Left ventricle myocardium inferior (tissue), 1 donor: ENCODE results near the gene AUTS2. TPM values are rescaled to one million over a fixed set of nuclear protein-coding genes. Genes with fewer than 3 reads are reported as not detected.

ENCODE experiments used
- DNase-seq: peaks from one replicate; pipeline ENCODE4 v3.0.0-alpha.2; 2020
- H3K27ac ChIP-seq: fragments of 200-600 bp; replicated peaks from 2 replicates; pipeline ENCODE4 v1.8.0; 2021
- H3K27me3 ChIP-seq: fragments of 200-600 bp; 2 replicates; pipeline ENCODE4 v1.8.0; 2021; ENCODE audit warnings: low read depth
- H3K36me3 ChIP-seq: fragments of 200-600 bp; 2 replicates; pipeline ENCODE4 v1.8.0; 2021
- H3K4me1 ChIP-seq: fragments of 200-600 bp; 2 replicates; pipeline ENCODE4 v1.8.0; 2021
- H3K4me3 ChIP-seq: fragments of 200-600 bp; 2 replicates; pipeline ENCODE4 v1.8.0; 2021; ENCODE audit warnings: mild to moderate bottlenecking, moderate library complexity
- H3K9me3 ChIP-seq: fragments of 200-600 bp; replicated peaks from 2 replicates; pipeline ENCODE4 v1.8.0; 2021
- CTCF ChIP-seq: fragments of 200-600 bp; IDR thresholded peaks from 2 replicates; pipeline ENCODE4 v1.8.0; 2021; ENCODE audit warnings: antibody characterized with exemption, mild to moderate bottlenecking, borderline replicate concordance
- intact Hi-C: fragments of 100-400 bp; cut with micrococcal nuclease; formaldehyde crosslinking; loops from one replicate; pipeline ENCODE4 v1.11.0; 2022
- total RNA-seq: library from RNA; stranded (reverse); fragmentation: NEBNext Ultra II Directional; extraction: Animal tissue kit (Norgen Biotek cat#: 25700); gene quantifications from one replicate; pipeline ENCODE4 v1.2.1, GENCODE V29; 2021
- donor health status: DM: no; HTN: yes; CAD: no; lungs with severe emphysema.

AUTS2 gene
- total RNA-seq, 1 donor from 2014 or later = 10.5 TPM

GRCh38 chr7:69813637-69814240, 215.5 kb downstream of the AUTS2 start:
- intact Hi-C loops = no loop called here
- no peaks in the 10 kb centered on the region for H3K9me3 ChIP-seq
- H3K4me3 ChIP-seq = no peak overlapping the region
- no peak for DNase-seq
- no peaks in the 10 kb centered on the region for H3K27me3 ChIP-seq
- no peaks in the 10 kb centered on the region for H3K36me3 ChIP-seq
- no peak for TF ChIP-seq CTCF
- peaks cover 46% of the 10 kb centered on the region for H3K4me1 ChIP-seq
- H3K27ac ChIP-seq = peak overlapping the region; percentile 61

DNA sequence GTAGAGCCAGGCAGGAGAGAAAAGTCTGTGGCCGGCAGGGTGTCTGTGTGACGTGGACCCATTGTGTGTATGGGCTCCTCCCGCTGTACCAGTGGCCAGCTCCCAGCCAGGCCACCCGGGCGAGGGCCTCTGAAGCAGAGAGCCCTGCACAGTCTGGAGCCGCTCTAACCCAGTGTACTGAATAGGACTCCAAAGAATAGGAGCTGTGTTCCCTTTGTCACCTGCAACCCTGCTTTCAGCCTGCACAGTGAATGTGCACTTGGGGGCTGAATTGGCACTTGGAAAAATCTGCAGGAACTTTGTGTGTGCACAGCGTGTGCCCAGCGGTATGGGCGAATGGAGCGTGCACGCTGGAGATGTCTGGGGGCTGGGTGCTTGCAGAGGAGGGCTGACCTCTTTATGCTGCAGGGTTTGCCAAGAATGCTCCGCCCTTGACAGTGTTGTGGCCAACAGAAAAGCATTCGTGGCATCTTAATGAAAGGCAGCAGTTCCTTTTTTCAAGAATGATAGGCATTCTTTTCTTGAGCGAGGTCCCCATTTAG, 216.2 kb downstream of the AUTS2 start:
- peaks cover 53% of the 10 kb centered on the region for H3K4me1 ChIP-seq
- DNase-seq = peak; percentile 45

GRCh38 chr7:69816501-69816900, 218.2 kb downstream of the AUTS2 start:
- intact Hi-C loops = no loop called here
- DNase-seq = no peak
- Histone ChIP-seq H3K9me3 (no peaks in the 10 kb centered on the region), H3K36me3 (no peaks in the 10 kb centered on the region), H3K27me3 (no peaks in the 10 kb centered on the region), H3K4me3 (no peak overlapping the region), H3K4me1 (peaks cover 55% of the 10 kb centered on the region), H3K27ac (no peak overlapping the region)
- TF ChIP-seq CTCF = no peak

More for the DNA sequence above, 216.2 kb downstream of the AUTS2 start:
- Histone ChIP-seq H3K27me3 (no peaks in the 10 kb centered on the region), H3K36me3 (no peaks in the 10 kb centered on the region), H3K9me3 (no peaks in the 10 kb centered on the region), H3K4me3 (peak overlapping the region; percentile 29), H3K27ac (peak overlapping the region; percentile 61)
- no peak for TF ChIP-seq CTCF
- intact Hi-C loops = no loop called here

- Histone ChIP-seq H3K27ac (no peak overlapping the region), H3K4me3 (no peak overlapping the region), H3K36me3 (no peaks in the 10 kb centered on the region), H3K9me3 (no peaks in the 10 kb centered on the region), H3K27me3 (no peaks in the 10 kb centered on the region), H3K4me1 (peaks cover 55% of the 10 kb centered on the region)
- TF ChIP-seq CTCF = no peak
- DNase-seq = no peak
- intact Hi-C loops = no loop called here
Measured at GRCh38 chr7:69817121-69817520, 218.8 kb downstream of the AUTS2 start.

- Histone ChIP-seq H3K4me1 (peaks cover 60% of the 10 kb centered on the region), H3K27me3 (no peaks in the 10 kb centered on the region), H3K27ac (no peak overlapping the region), H3K36me3 (no peaks in the 10 kb centered on the region), H3K4me3 (no peak overlapping the region), H3K9me3 (no peaks in the 10 kb centered on the region)
- DNase-seq = no peak
- intact Hi-C loops = no loop called here
- no peak for TF ChIP-seq CTCF
Measured at GRCh38 chr7:69817841-69818635, 219.8 kb downstream of the AUTS2 start.
